GM19099 (cell line): ENCODE results near the gene ERN2.

Experiments used
- POLR2A ChIP-seq: IDR thresholded peaks from 3 replicates; pipeline ENCODE4 v1.6.1; 2011; ENCODE audit warnings: low read depth; ENCODE audit not compliant: insufficient read length; ENCODE audit errors: extremely low read depth

ERN2 gene

DNA sequence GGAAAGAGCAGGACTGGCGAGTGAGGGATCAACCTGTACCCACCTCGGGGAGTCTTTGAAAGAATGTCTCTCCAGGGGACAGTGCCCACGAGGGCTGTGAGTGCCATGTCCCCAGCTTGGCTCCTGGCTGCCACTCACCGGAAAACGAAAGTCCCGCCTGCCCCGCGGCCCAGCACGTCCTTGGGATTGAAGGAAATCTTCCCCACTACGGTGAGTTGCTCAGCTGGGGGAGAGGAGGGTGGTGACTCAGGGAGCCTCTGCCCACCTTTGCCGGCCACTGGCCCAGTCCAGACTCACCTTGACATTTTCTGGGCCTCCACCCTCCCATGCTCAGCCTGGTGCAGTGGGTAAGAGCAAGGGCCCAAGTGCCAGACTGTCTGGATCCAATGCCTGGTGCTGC lies 17.3 kb downstream of the ERN2 start:
- TF ChIP-seq POLR2A, result no peak

DNA sequence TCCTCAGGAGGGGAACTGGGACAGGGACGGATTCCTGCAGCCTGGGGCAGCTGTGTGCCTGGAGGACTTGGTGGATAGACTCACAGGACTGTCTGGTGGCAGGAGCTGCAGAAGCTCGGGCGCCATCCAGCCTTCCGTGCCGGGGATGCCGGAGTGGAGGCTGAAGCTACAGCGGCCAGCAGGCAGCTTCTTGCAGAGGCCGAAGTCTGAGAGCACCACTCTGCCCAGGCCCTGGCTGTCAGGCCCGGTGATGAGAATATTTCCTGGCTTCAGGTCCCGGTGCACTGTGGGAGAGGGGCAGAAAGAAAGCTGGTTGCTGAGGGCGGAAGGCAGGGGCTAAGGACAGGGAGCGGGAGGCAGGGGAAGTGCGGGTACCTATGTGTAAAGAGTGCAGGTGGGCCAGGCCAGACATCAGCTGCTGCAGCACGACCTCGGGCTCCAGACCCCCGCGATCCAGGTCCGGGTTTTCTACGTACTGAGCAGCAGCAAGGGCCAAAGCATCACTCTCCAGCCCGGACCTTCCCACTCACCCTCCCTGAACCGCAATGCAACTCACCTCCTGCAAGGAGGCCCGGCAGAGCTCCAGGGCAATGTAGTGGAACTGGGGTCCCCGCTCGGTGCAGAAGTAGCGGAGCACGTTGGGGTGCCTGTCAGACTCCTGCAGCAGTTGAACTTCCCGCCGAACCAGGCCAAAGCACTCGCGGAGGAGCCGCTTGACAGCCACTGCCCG lies 18.2 kb downstream of the ERN2 start:
- no peak for TF ChIP-seq POLR2A

DNA sequence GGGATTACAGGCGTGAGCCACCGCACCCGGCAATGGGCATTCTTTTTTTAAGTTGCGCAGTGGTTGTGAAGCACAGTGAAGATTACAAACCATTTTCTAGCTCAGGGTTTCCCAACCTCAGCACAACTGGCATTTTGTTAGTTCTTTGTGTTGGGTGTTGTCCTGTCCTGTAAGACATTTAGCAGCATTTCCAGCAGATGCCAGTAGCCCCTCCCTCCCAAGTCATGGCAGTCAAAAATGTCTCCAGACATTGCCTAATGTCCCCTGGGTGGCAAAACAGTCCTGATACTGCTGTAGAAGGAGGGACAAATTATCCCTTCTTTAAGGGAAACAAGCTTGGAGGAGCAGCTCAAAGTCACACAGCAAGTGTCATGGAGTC lies 18.8 kb downstream of the ERN2 start:
- no peak for TF ChIP-seq POLR2A

- TF ChIP-seq POLR2A, result no peak
These were observed 20.7 kb downstream of the ERN2 start for GRCh38 chr16:23692190-23692837.

- TF ChIP-seq POLR2A, result no peak
These were observed 21.4 kb downstream of the ERN2 start for GRCh38 chr16:23691483-23692189.

GRCh38 chr16:23690771-23691482 lies 22.1 kb downstream of the ERN2 start:
- no peak for TF ChIP-seq POLR2A

GRCh38 chr16:23689442-23690187 lies 23.4 kb downstream of the ERN2 start:
- no peak for TF ChIP-seq POLR2A

DNA sequence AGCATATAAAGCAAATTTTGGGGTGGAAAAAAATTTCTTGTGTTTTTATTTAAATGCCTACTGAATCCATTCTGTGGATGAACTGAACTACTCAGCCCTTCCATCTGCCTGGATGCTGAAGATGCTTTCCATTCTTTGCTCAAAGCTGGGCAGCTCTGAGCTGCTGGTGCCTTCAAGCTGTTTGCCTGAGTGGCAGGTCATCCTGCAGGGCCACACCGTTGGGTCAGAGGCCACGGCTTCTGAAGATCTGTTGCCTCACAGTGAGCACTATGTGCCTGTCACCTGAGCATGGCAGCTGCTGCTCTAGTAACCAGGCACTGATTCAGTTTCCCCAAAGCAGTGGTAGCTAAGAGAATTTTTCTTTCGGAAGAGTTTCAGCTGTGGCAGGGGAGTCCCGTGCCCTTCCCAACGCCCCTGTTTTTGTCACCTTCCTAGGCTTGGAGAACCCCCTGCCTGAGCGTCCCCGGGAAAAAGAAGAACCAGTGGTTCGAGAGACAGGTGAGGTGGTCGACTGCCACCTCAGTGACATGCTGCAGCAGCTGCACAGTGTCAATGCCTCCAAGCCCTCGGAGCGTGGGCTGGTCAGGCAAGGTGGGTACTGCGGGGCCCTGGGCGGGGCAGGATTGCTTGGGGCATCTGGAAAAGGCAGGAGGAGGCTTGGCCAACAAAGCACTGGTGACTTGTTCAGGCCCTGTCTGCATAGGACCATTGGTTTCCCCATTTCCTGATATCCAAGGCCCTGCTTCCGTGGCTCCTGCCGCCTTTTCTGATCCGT lies 25.8 kb downstream of the ERN2 start:
- TF ChIP-seq POLR2A, result no peak

DNA sequence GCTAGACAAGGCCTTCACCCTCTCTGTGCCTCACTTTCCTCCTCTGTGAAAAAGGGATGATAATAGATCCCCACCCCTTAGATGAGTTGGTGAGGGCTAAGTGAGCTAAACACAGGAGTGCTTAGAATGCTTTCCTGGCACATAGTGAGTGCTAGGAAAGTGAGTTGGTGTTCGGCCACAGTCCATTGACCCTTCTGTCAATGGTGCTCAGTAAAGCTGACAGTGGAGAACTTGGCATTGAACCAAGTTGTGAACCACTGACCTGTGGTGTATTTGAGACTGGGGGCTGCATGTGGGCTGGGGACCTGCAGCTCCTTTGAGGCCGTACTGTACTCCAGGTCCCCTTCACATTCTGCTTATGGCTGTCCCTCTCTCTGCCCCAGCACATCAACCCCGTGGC lies 29.5 kb downstream of the ERN2 start:
- TF ChIP-seq POLR2A, result no peak

DNA sequence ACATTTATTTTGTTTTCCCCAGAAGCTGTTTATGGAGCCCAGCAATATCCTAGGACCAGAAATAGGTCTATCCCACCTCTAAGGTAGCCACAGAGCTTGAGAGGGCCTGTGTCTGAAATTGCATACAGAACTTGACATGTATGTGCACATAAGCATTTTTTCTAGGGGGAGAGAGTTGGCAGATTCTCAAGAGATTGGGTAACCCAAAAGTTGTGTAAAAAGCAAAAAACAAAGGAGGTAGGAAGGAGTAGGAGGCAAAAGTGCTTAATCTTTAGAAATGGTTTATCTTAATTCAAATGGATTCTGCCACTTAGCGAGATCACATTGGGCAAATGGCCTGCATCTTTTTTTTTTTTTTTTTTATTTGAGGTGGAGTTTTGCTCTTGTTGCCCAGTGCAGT lies 30.8 kb downstream of the ERN2 start:
- TF ChIP-seq POLR2A, result no peak

GRCh38 chr16:23679986-23680336 lies 33.1 kb downstream of the ERN2 start:
- no peak for TF ChIP-seq POLR2A

GRCh38 chr16:23679274-23679985 lies 33.6 kb downstream of the ERN2 start:
- no peak for TF ChIP-seq POLR2A

DNA sequence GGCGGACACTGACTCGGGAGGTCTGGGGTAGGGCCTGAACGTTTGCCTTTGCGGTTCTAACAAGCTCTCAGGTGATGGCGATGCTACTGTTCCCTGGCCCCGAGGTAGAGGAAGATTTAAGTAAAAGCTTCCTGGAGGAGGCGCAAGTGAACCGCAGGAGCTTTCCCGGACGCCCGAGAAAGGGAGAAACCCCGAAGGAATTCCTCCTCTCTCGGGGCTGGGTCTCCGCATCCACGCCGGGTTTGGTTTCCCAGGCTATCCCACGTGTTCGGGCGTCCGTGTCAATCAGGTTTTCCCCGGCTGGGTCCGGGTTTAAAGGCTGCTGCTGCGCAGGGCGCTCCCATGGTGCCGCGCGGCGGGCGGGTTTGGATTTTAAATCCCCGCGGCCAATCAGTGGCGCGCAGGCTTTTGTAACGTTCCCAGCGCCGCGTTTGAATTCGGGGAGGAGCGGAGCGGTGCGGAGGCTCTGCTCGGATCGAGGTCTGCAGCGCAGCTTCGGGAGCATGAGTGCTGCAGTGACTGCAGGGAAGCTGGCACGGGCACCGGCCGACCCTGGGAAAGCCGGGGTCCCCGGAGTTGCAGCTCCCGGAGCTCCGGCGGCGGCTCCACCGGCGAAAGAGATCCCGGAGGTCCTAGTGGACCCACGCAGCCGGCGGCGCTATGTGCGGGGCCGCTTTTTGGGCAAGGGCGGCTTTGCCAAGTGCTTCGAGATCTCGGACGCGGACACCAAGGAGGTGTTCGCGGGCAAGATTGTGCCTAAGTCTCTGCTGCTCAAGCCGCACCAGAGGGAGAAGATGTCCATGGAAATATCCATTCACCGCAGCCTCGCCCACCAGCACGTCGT lies 34.4 kb downstream of the ERN2 start, which contains the start of gene PLK1:
PLK1 (plus strand) TSS at position 460 of the 844 bp plus-strand sequence; CDS start at position 504, 44 bp downstream.
- peak; percentile 73 for TF ChIP-seq POLR2A

GRCh38 chr16:23676924-23677480 lies 36.0 kb downstream of the ERN2 start:
- TF ChIP-seq POLR2A, result no peak
